Stimulated activated CD4-positive, alpha-beta T cell treated with anti-CD3 and anti-CD28 coated beads, TNF-alpha, amount 100 ng/mL, for 48 hours (primary cell): Measurements from ENCODE around the gene C10orf67.
A peak's percentile ranks its signal among the peaks of the same experiment; 100 is the strongest.
"Not testable (repeated sequence)": the region's sequence is repeated elsewhere in the genome, so short reads cannot be mapped to it uniquely, and the experiment has no call there.

ENCODE experiments used
- DNase-seq, 3 donors: peaks; one replicate each; pipeline ENCODE4 v3.0.0-alpha.2; 2020; ENCODE audit warnings: low read depth in 3 of 3

C10orf67 gene

DNA sequence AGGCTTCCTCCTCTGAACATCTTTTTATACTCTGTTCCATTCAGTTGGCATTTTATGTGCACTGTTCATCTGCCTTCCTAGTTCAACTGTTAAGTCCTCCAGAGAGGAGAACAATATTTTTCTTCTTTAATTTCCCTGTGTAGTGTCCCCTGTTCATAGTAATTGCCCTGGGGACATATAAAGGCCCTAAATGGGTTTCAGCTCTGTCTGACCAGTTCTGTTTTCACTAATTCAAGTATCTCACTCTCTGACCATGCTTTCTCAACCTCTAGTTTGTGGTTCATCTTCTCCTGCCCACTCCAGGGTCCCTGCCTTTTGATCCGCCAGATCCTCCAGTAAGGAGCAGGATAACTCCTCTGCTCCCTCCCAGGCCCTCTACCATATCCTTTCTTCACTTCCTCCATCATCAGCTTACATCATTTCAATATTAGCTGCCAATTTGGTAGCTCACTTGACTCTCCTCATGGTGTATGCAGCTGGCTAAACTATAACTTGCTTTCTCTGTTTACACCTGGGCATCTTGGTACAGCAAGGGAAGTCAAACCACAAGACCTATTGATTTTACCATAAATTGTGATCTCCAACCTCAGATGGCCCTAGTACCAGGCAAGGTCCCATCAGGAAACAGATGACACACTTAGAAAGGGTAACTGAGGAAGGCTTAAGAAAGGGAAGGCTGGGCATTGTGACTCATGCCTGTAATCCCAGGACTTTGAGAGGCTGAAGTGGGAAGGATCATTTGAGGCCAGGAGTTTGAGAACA, 17.7 kb upstream of the C10orf67 start:
- no peak for DNase-seq

DNA sequence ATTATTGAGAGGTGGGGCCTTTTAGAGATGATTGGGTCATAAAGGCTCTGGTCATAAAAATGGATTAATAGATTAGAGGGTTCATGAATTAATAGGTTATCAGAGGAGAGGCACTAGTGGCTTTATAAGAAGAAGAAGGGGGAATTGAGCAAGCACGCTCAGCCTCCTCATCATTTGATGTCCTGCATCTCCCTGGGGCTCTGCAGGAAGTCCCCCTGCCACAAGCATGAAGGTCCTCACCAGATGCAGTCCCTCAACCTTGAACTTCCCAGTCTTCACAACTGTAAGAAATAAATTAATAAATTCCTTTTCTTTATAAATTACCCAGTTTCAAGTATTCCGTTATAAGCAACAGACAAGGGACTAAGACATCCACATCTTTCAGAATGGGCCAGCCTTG, 17.1 kb upstream of the C10orf67 start:
- no peak for DNase-seq

DNA sequence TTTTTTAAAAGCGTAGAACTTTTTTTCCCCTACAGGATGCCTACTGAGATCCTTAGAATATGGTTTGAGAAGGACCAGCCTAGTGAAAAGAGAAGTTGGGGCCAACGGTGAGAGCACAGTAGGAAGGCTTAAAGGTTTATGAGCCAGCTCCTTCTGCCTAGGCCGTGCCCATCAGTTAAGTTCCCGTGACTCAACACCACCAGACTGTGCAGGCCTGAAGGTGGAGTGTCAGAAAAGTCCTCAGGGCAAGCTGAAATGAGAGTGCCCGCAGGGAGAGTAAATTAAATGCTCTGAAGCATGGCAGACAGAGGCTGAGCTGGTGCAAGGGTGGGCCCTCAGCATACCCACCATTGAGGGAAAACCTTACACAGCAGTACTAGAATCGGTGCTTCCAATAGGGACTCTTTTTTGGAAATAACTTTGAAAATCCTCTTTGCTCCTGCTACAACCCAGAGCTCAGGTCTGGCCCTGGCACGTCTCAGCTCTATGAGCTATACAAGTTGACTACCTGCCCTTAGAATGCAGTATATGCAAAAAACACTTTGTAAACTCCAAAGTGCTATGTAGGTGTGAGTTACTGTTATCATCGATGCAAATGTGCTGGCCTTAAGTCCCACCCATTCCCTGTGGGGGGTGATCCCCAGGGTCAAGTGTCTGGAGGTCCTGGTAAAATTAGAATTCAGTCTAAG, 15.2 kb upstream of the C10orf67 start:
- no peak for DNase-seq

DNA sequence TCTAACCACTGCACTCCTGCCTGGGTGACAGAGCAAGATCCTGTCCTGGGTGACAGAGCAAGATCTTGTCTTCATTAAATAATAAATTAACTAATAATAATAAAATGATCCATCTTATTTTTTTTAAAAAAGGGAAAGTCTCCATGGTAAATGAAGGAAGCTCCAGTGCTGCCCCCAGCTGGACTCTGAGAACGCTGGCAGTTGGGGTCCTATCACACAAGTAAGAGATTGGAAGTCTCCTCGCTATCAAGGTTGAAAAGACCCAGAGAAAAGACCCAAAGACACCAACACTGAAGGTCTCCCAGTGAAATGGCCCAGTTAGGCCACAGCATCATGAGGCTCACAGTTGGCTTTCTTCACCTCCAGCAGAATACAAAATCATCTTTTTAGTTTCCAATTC, 13.8 kb upstream of the C10orf67 start:
- no peak for DNase-seq

DNA sequence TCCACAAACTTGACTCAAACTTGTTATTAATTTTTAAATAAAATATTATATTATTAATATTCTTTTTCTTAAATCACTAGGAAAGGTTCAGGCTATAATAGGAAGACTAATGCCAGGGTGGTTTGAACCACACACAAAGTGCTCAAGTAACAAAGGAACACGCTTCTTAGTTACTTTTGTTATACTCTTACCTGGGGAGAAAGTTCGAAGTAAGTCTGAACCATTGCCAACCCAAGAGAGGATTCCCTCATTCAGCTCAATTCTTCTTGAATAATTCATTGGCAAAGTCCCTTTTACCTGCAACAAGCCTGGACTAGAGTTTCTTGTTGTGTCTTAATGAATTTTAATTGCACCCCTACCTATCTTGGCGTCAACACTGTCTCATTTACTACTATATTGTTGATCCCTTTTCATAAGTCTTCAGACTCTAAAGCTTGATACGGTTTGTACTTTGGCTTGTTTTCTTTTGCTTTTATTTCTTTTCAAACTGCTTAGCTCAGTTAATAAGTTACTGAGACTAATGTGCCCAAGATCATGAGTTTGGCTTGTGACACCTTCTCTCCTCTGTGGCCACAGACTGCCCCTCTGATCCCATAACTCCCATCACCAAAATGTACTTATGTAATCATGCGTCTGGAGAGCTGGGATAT, 10.2 kb upstream of the C10orf67 start:
- no peak for DNase-seq

DNA sequence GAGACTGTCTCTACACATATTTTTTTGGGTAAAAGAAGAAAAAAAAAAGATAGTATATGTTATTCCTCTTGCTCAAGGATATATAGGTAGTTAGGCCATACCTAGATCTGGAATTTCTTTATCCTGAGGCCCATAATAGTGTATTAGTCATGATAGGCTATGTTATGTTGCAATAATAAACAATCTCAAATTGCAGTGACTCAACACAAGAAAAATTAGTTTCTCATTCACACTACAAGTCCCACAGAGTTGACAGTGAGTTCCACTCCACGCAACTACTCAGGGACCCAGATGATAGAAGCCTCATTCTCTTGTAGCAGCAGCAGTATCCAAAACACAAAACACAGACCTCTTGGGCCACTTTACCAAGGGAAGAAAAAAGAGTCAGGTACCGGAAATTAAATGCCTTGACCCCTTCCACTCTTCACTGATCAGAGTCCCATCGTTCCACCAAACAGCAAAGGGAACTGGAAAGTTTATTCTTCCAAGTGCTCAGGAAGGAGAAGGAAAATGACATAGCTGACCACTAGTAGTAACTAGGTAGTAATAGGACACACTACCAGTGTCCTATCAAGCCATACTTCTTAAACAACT, 7.4 kb upstream of the C10orf67 start:
- no peak for DNase-seq

DNA sequence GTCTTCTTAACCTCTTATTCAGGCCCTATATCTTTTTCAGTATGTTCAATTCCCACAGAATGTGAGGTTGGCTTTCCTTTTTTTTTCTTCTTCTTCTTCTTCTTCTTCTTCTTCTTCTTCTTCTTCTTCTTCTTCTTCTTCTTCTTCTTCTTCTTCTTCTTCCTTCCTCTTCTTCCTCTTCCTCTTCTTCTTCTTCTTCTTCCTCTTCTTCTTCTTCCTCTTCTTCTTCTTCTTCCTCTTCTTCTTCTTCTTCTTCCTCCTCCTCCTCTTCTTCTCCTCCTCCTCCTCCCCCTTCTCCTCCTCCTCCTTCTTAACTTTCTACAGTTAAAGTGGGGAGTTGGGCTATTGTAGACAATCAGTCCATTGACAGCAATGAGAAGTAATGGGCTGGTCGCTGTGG, 6.1 kb upstream of the C10orf67 start:
- not testable (repeated sequence) for DNase-seq

DNA sequence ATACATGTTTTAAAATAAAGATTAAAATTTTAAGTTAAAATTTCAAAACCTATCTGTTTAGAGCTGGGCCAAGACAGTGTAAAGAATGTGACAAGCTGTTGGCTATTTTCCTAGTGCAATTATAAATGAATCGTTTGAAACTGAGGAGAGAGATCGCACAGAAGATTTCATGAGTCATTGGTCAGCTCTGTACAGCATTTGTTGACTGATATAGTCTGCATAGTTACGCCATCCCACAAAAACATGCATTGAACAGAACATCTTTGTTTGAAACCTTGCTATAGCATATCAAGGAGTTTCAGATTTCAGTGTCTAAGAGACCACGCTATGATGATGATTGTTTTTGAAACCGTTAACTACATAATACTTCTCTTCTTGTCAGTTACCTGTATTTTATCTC, 1.3 kb upstream of the C10orf67 start:
- DNase-seq: no peak

DNA sequence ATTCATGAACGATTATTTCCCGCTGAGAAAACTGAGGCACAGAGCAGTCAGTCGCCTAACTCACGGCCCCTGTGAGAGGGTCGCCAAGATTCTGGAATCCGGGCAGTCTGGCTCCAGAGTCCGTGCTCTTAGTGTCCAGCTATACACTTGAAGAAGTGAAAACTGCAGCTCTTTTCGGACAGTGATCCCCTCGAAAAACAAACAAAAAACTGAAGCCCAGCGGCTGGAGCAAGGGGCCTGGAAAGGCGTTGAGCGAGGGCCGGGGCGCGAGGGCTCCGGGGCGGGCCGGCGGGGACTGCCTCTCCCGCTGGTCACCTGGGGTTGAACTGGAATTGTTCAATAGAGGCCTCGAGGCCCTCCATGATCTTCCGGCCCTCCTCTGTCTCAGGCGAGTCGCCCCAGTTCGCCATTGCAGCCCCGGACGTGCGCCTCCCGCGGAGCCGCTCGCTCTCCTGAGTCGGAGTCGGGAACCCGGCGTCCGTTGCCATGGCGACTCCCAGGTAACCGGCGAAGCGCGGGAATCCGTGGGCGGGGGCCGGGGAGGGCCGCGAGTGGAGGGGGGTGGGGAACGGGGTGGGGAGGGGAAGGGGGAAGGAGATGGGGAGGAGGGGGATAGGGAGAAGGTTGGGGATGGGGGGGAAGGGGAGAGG, 881 bp downstream of the C10orf67 start:
- DNase-seq: peak; percentile 34 to 61 (median 38)

DNA sequence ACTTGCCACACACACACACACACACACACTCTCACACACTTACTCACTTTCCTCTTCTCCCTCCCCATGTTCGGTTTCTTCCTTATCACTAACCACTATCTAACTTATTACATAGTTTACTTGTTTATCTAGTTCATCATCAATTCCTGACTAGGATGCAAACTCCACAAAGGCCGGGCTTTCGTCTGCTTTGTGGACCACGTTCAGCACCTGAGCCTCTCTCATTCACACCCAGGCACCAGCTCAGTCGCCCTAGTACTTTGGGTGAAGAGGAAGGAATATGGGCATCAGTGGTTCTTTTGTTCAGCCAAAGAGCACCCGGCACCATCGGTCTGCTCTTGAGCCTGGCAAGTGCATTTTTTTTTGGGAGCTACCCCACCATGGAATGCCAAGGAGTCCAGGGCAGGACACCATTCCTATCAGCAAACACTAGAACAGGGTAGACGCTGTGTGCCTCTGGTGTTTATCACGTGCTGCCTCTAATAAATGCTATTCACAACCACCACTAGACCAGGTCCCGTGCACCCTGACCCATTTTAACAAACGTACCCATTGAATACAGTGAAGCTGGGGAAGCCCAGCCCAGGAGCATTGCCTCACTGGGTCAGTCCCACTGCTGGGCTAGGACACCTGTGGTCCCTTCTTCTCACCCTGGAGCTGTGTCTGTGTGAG, 2.2 kb downstream of the C10orf67 start:
- no peak for DNase-seq

DNA sequence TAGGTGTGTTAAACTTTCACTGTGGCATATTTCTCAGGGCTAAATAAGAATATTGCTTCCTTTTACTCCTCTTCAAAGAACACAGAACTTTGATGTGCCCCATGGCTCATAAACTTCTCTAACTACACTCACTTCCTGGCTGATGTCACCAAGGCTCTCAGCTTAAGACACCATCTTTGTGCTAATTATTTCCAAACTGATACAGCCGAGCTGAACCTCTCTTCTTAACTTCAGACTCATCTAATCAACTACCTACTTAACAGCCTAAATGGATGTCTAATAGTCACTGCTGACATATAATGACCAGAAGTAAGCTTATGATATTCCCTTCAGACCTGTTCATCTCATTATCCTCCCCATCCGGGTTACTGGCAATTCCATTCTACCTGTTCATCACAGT, 3.6 kb downstream of the C10orf67 start:
- DNase-seq: no peak

DNA sequence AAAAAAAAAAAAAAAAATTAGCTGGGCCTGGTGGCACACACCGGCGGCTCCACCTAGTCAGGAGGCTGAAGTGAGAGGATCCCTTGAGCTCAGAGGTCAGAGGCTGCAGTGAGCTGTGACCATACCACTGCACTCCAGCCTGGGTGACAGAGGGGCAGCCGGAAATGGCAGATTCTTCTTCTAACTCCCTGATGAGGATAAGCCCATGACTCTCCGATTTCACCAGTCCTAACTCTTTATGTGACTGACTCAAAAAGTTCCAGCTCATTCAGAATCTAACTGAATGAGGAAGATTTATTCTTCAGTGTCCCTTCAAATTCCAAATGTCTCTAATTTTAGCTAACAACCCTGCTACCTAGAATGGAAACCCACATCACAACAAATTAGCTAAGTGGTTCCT, 4.2 kb downstream of the C10orf67 start:
- no peak for DNase-seq

DNA sequence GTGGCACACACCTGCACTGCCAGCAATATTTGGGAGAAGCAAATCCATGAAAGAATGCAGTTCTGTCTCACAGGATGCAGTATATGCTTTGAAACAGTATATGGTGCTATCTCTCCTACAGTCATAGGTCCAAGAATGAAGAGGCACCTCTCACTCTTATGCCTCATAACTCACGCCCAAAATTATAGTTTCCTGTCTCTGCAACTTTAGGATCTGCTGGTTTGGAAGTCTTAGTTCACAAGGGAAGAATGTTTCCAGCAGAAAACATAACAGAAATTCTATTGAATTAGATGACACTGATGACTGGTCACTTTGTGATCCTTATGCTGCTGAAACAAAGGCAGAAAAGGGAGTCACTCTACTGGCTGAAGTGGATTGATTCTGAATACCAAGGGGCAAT, 5.7 kb downstream of the C10orf67 start:
- DNase-seq: no peak

DNA sequence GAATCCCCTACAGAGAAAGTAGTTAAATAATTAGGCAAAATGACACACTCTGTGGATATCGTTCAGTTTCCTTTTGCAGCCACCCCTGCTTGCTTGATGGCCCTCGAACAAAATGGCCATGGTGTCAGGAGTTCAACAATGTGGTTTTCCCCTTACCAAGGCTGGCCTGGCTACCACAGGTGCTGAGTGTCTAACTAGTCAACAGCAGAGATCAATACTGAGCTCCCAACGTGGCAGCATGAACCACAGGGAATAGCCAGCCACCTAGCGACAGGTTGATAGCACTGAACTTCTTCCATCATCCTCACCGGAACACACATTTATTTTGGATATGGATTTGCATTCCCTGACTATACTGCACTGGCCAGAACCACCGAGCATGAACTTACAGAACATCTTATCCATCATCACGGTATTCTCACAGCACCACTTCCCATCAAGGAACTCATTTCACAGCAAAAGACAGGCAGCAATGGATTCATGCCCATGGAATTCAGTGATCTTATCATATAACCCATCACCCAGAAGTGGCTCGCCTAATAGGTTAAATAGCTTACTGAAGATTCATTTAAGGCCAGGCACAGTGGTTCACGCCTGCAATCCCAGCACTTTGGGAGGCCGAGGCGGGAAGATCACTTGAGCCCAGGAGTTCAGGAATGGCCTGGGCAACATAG, 6.3 kb downstream of the C10orf67 start:
- no peak for DNase-seq

DNA sequence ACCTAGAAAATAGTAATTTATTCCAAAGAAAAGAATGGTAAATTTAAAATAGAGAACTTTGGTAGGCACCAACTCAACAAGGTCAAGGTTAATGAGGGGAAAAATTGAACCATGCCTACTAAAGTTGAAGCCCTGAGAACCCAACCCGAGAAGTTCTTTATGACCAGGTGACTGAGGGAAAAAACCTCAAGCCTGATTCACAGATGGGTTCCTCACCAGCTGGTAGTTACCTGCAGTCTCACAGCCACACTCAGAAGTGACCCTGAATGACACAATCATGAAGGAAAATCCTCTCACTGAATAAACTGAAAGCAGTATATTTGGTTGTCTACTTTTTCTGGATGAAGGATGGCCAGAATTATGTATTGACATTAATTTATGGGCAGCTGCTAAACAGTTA, 7.0 kb downstream of the C10orf67 start:
- no peak for DNase-seq

DNA sequence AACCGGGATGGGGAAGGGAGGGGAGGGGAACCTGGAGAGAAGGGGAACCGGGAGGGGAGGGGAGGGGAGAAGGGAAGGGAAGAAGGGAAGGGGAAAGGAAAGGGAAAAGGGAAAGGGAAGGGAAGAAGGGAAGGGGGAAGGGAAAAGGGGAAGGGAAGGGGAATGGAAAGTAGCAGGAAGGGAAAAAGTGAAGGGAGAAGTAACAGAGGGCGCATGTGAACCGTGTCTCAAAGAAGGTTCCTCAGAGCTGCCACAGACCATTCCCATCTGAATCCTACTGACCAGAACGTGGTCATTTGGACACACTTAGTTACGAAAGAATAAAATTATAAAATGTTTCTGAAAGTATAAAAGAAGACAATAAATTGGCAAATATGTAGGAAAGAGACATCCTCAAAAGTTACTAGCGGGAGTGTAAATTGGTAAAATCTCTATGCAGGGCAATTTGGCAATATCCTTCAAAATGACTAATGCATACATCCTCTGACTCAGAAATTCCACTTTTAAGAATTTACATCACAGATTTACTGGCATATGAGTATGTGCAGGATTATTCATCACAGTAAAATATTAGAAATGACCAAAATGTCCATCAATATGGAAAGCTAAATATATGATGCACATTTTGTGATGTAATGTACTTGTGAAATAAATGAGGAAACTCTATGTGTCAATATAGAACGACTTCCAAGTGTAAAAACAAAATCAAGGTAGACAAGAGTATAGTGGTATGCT, 12.9 kb downstream of the C10orf67 start:
- no peak for DNase-seq

DNA sequence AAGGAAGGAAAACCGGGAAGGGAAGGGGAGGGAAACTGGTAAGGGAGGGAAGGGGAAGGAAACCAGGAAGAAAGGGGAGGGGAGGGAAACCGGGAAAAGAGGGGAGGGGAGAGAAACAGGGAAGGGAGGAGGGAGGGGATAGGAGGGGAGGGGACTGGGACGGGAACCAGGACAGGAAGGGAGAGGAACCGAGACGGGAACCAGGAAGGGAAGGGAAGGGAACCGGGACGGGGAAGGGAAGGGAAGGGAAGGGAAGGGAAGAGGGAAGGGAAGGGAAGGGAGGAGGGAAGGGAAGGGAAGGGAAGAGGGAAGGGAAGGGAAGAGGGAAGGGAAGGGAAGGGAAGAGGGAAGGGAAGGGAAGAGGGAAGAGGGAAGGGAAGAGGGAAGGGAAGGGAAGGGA, 13.6 kb downstream of the C10orf67 start:
- no peak for DNase-seq

DNA sequence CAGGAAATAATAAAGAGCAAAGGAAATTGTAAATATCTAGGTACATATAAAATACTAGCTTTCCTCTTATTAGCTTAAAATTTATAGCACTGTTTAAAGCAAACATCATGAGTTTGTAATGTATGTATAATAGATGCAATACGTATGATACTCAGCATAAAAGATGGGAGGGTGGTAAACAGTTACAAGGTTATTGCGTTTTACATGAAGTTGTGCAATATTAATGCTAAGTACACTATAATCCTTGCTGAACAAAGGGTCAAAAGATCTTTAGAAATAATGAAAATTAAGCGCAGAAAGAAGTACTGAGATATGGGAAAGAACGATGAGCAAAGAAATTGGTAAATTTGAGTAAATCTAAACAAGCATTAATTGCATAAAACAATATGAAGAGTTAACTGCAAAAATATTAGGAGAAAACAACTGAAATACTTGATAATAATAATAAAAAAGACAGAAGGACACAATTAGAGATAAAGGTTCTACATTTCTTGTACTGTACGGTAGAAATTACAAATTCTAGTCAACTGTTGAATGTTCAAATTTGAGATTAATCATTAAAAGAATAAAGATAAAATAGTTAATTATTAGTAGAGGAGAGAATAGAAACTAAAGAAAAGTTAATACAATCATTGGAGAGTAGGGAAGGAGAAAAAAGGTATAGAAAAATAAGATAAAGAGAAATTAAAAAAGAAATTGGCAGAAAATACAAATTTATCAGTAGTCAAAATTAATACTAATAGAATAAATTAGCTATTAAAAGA, 17.9 kb downstream of the C10orf67 start:
- no peak for DNase-seq

DNA sequence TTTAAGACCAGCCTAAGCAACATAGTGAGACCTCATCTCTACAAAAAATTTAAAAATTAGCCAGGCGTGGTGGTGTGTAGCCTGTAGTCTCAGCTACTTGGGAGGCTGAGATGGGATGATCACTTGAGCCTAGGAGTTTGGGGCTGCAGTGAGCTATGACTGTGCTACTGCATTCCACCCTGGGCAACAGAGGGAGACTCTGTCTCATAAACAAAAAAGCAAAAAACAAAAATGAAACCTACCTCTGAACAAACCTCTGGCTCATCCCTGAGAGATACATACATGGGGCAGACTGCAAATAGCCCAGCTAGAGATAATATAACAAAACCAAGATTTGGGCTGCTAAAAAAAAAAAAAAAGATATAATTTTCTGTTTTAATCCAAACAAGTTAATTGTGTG, 19.5 kb downstream of the C10orf67 start:
- DNase-seq: no peak

DNA sequence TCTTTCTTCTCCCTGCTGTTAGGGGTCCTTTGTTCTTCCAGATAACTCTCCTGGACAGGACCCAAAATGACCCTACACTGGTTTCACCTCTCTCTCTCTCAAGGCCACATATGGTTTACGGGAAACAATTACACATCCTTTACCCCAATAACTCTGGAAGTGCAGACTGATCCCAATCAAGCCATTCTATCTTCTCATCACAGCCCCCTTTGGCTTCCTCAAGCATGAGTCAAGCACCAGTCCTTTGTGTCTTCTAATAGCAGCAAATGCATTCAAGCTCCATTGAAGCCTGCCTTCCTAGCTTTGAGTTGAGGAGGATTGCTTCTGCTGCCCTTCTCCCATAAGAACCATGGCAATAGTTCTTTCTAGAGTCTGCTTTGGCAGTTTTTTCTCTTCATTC, 20.2 kb downstream of the C10orf67 start:
- no peak for DNase-seq
